Right forelimb (tissue), 1 donor: ENCODE results near the gene PKD1L1.
"Not testable (repeated sequence)": the region's sequence is repeated elsewhere in the genome, so short reads cannot be mapped to it uniquely, and the experiment has no call there.

Source experiments
- DNase-seq: peaks from one replicate; pipeline ENCODE4 v3.0.0-alpha.2; 2018

The PKD1L1 gene, protein sequence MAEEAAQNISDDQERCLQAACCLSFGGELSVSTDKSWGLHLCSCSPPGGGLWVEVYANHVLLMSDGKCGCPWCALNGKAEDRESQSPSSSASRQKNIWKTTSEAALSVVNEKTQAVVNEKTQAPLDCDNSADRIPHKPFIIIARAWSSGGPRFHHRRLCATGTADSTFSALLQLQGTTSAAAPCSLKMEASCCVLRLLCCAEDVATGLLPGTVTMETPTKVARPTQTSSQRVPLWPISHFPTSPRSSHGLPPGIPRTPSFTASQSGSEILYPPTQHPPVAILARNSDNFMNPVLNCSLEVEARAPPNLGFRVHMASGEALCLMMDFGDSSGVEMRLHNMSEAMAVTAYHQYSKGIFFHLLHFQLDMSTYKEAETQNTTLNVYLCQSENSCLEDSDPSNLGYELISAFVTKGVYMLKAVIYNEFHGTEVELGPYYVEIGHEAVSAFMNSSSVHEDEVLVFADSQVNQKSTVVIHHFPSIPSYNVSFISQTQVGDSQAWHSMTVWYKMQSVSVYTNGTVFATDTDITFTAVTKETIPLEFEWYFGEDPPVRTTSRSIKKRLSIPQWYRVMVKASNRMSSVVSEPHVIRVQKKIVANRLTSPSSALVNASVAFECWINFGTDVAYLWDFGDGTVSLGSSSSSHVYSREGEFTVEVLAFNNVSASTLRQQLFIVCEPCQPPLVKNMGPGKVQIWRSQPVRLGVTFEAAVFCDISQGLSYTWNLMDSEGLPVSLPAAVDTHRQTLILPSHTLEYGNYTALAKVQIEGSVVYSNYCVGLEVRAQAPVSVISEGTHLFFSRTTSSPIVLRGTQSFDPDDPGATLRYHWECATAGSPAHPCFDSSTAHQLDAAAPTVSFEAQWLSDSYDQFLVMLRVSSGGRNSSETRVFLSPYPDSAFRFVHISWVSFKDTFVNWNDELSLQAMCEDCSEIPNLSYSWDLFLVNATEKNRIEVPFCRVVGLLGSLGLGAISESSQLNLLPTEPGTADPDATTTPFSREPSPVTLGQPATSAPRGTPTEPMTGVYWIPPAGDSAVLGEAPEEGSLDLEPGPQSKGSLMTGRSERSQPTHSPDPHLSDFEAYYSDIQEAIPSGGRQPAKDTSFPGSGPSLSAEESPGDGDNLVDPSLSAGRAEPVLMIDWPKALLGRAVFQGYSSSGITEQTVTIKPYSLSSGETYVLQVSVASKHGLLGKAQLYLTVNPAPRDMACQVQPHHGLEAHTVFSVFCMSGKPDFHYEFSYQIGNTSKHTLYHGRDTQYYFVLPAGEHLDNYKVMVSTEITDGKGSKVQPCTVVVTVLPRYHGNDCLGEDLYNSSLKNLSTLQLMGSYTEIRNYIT (N-terminal part only)

DNA sequence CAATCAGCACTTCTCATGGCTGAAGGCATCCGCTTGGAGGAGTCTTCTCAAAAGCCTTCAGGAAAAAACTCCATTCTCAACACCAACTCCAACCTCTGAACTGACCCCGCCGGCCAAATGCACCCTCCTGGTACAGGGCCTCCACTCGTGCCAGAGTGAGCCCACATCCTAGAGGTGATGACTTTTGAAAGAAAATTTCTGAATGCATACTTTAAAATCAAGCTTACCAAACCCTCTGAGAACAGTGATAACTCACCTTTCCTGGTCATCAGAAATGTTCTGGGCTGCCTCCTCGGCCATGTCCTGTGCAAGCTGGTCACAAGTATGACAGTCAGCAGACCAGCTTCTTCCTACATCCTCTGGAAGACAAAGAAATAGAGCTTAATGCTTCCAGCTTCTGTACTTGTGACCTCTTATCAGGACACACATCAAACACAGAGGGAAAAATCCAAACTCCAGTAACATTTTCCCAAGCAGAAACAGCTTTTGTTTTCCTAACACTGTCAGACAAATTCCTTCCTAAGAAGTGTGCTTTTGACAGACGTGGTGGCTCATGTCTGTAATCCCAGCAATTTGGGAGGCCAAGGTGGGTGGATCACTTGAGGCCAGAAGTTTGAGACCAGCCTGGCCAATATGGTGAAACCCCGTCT is at the start of gene PKD1L1:
Gene PKD1L1, minus strand, starts transcription at position 326 of the 650 bp plus-strand sequence. Its CDS starts 26 bp downstream, at position 300.
- no peak for DNase-seq

GRCh38 chr7:47992446-47992845 is 44.2 kb upstream of the PKD1L1 start:
- no peak for DNase-seq

DNA sequence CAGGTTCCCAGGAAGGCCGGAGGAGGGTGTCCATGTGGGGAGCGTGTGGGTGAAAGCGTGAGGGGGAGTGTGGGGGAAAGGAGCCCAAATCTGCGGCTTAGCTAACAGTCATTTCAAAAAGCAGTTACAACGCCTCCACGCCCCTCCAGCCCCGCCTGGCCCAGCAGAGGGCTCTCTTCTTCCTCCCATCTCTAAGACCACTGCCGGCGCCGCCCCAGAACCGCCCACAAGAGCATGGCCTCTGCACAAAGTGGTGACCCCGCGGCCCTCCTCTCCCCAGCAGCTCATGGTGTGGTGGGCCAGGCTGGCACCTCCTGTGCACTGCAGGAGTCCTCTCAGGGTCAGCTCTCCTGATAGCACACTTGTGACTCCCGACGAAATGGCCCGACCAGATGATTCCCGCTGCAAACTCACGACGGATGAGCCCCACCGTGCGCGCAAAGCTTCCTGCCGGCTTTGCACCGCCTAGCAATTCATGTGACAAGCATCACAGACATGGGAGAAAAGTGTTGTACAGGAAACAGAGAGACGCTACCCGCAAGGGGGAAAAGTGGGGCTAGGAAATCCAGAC is 43.6 kb upstream of the PKD1L1 start:
- DNase-seq: peak; percentile 89

GRCh38 chr7:47991270-47991669 is 43.0 kb upstream of the PKD1L1 start:
- no peak for DNase-seq

DNA sequence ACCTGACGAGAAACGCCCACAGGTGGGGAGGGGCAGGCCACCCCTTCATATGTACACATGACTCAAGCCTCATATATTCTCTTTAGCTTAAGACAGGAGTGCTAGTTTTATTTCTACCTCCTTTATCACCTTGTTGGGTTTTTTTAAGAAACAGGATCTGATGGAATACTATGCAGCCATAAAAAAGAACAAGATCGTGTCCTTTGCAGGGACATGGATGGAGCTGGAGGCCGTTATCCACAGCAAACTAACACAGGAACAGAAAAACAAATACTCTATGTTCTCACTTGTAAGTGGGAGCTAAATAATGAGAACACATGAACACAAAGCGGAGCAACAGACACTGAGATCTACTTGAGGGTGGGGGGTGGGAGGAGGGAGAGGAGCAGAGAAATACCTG is 42.3 kb upstream of the PKD1L1 start:
- no peak for DNase-seq

GRCh38 chr7:47989607-47990400 is 41.5 kb upstream of the PKD1L1 start:
- DNase-seq: not testable (repeated sequence)

DNA sequence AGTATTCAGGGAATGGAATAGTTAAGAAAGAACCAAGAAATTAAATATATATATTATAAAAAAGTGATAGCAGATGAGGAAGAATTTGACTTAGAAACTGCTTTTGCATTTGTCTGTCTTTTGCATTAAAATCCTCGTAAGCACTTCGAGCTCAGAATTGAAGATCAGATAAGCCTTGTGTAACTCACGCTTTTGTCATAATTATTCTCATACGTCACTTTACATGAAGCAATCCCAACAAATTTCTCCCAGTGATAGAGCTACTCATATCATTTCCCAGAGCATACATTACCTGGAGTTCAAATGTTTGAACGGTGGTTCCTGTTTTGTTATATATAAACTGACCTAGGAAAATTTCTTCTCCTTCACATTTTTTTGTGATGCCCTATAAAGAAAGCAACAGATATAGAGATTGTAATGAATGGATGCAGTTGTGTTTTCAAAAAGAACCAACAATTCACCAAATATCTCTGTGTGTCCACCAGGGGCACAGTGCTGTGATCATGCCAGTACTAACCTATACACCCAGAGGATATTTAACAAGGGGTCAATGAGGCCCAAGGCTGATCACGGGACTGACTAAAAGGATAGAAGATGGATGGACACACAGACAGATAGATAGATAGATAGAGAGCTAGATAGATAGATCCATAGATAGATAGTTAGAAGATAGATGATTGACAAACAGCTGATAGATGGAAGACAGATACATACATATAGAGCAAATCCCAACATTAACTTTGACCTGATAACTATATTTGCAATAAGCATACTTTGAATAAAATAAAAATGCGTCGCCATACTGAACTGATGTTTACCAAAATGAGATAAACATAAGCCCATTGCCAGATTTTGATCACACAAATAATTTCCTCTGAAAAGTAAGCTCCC is 40.5 kb upstream of the PKD1L1 start:
- DNase-seq: no peak

DNA sequence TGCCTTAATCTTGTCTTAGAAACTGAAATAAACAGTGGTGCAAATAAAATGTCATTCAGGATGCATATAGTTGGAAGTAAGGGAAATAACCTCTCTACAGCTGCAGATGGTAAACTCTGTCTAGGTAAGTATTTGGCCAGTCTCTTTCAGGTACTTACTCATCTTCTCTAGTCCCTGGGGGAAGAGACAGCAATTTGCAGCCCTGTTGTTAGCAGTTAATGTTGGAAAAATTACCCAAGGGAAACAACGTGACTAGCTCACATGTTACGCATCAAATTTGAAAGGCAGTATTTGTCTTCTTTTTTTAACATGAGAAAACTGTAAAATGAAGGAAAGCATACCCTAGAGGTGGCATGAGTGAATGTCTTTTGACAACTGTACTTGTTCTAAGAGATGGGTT is 34.3 kb upstream of the PKD1L1 start:
- DNase-seq: no peak

GRCh38 chr7:47980648-47981047 is 32.4 kb upstream of the PKD1L1 start:
- DNase-seq: not testable (repeated sequence)

DNA sequence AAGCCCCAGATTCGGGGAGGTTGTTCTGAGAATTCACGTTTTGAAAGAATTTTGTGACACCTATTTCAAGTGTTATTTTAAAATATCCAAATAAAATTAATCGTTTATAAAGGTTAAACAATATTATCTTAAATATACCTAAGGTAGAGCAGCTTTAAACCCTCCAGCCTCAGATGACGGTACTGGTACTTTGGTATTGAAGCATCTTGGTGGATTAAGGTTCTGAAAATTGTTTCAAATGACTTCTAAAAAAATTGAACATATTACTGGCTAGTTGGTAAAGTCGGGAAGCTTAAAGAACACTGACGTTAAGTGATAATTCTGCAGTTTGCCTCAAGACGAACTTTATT is 31.5 kb upstream of the PKD1L1 start:
- no peak for DNase-seq

GRCh38 chr7:47979145-47979831 is 31.0 kb upstream of the PKD1L1 start, which contains the start of gene HUS1:
Gene HUS1 (minus strand): TSS chr7:47979615. CDS start chr7:47979519, 96 bp downstream.
- DNase-seq: peak; percentile 92

- DNase-seq: no peak
Observed at GRCh38 chr7:47978790-47979144, 30.5 kb upstream of the PKD1L1 start.

DNA sequence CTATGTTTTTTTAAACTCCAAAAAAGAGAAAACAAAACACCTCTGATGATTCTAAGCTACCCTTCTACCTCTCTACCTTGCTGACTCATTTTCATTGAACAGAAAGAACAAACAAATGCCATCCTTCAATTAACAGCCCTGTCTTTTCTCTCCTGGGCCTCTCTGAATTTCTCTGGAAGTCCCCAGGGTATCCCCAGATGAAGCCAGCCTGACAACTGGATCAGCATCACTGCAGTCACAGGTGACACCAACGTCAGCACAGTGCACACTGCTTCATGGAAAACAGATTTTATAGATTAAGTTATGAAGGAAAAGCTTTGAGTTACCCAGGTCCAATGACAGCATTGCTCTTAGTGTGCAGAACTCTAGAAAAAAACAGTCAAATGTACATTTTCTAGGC is 25.5 kb upstream of the PKD1L1 start:
- no peak for DNase-seq

- DNase-seq: no peak
Observed at GRCh38 chr7:47970761-47971160, 22.5 kb upstream of the PKD1L1 start.

- peak; percentile 68 for DNase-seq
Observed at GRCh38 chr7:47968847-47969774, 20.8 kb upstream of the PKD1L1 start.

- DNase-seq: no peak
Observed at GRCh38 chr7:47967708-47968107, 19.4 kb upstream of the PKD1L1 start.

DNA sequence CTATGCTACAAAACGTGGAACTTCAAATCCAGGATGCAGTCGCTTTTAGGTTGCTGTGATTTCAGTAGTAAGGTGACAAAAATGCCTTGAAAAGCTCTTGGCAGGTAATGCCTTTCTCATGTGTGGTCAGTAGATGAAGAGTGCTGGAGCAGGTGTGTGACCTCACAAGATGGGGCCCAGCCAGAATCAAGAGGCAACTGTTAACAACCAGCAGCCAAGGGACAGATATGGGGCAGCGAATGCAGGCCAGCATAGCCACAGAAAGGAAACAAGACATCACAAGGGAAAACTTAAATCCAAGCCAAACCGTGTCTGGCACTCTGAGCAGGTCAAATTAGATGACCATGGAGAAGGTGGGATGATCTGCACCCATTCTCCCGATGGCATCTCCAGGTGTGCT is 18.9 kb upstream of the PKD1L1 start:
- DNase-seq: no peak

GRCh38 chr7:47965456-47965855 is 17.2 kb upstream of the PKD1L1 start:
- no peak for DNase-seq
